ENCODE data around the gene CEP128. TPM values are rescaled to one million over a fixed set of nuclear protein-coding genes. Genes with fewer than 3 reads are reported as not detected.

Gene CEP128
- total and polyA plus RNA-seq, 2 experiments from 2014 or later, result 7.6 to 17.6 TPM

DNA sequence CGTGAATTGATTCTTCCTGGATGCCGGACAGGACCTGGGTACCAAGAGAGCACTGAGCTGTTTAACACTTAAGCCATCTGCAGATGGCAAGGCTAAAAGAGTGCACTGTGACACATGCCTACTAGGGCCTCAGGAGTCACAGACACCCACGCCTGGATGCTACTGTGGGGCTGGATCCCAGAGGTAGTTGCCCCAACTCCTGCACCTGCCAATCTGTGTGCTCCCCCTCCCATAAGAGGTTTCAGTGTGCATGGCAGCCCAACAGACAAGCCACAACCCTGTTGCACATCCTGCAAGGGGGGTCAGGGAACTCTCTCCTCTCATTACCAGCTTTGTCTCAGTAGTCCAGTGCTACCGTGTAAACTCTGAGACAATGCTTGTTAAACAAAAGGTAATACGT lies 169.0 kb downstream of the CEP128 start:
- Mint-ChIP-seq H3K4me1 (peaks cover 11% of the 10 kb centered on the region; the same call in 2 of the 3 replicates), H3K27ac (no peak overlapping the region), H3K27me3 (ENCODE audit: insufficient read depth, low read depth, poor library complexity) (no peaks in the 10 kb centered on the region), H3K36me3 (ENCODE audit: low read depth) (no peaks in the 10 kb centered on the region; the same call in 2 of the 3 replicates), H3K9me3 (no peaks in the 10 kb centered on the region), H3K4me3 (no peak overlapping the region)
- Histone ChIP-seq H3F3A (replicated peaks; ENCODE audit: low read depth) (no peaks in the 10 kb centered on the region), H3K36me3 (ENCODE audit: insufficient read depth) (no peaks in the 10 kb centered on the region), H3K79me2 (replicated peaks; ENCODE audit: insufficient read depth) (no peaks in the 10 kb centered on the region), H3K27ac (ENCODE audit: low read depth) (no peak overlapping the region), H2AFZ (no peak overlapping the region), H3K4me2 (no peak overlapping the region), H3K4me1 (ENCODE audit: insufficient read depth) (peaks cover 8% of the 10 kb centered on the region; the same call in 1 of the 2 replicates), H4K20me1 (replicated peaks; ENCODE audit: insufficient read depth) (no peaks in the 10 kb centered on the region), H3K27me3 (ENCODE audit: insufficient read depth) (no peaks in the 10 kb centered on the region), H3K9me2 (ENCODE audit: insufficient read depth) (no peaks in the 10 kb centered on the region), H3K4me3 (no peak overlapping the region)
- no peak for ATAC-seq
- TF ChIP-seq CREB1 (CRISPR knock-in tag; IDR thresholded peaks at IDR 0.05; ENCODE audit: low read depth) (no peak), POLR2AphosphoS5 (IDR thresholded peaks at IDR 0.05; ENCODE audit: low read depth) (no peak), REST (IDR thresholded peaks at IDR 0.05; ENCODE audit: unreplicated experiment) (no peak), ZNF462 (CRISPR knock-in tag; IDR thresholded peaks at IDR 0.05) (no peak), JUNB (IDR thresholded peaks at IDR 0.05; ENCODE audit: unreplicated experiment) (no peak), ZNF114 (CRISPR knock-in tag; IDR thresholded peaks at IDR 0.05) (no peak)
- no peak for DNase-seq (ENCODE audit: low spot score)
